ENCODE data around the gene NEUROG1. TPM values are rescaled to one million over a fixed set of nuclear protein-coding genes. Genes with fewer than 3 reads are reported as not detected.

The NEUROG1 gene
- total RNA-seq, 1 experiment from 2014 or later = not detected

DNA sequence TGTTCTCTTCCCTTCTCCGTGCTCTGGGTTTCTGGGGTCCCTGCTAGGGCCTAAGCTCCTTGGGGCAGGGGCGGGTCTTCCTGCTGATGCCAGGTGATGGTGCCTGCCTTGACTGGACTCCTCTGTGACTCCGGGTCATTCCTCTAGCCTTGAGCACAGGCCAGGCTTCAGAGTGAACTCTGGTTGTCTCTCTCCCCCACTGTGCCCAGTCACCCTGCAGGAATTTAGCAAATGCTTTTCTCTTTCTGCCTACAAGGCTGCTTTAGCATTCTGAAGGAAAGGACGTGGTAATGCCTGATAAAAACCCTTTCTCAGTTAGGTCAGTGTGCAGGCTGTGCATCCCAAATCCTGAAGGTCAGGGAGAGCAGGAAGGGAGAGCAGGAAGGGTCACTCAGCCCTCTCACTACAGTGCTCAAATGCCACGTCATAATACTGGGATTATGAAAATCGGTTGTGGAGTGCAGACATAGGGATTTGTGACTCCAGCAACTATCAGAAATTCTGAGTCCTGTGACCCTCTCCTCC, 40.4 kb upstream of the NEUROG1 start:
- no peaks in the 10 kb centered on the region for H3K4me1 Mint-ChIP-seq (ENCODE audit: insufficient read depth, unreplicated experiment)
- CTCF ChIA-PET = interaction anchor here (1.1 to 23.9 kb wide), 4 partner anchors 12 to 145 kb away, joined by 4 to 391 read pairs (median 6); no protein-coding TSS in a partner anchor
- no peak for DNase-seq (ENCODE audit: unreplicated experiment)
- no peaks in the 10 kb centered on the region for H3K9me3 Mint-ChIP-seq (ENCODE audit: unreplicated experiment)
- POLR2A ChIA-PET = interaction anchor here (1.8 kb wide), 1 partner anchor 9 kb away, joined by 7 read pairs; no protein-coding TSS in a partner anchor
- H3K36me3 Mint-ChIP-seq (ENCODE audit: insufficient read depth, unreplicated experiment) = no peaks in the 10 kb centered on the region
- intact Hi-C loops (cut with micrococcal nuclease) = no loop called here
- no peak for TF ChIP-seq CTCF (IDR thresholded peaks at IDR 0.05; ENCODE audit: unreplicated experiment)
- H3K27ac Mint-ChIP-seq (ENCODE audit: low read depth, unreplicated experiment) = no peak overlapping the region
- H3K27me3 Mint-ChIP-seq (ENCODE audit: insufficient read depth, unreplicated experiment) = peaks cover 24% of the 10 kb centered on the region
- no peak overlapping the region for H3K4me3 Mint-ChIP-seq (ENCODE audit: unreplicated experiment)
- no TSS peak for BruUV-seq (replicated peaks)

- no peak for TF ChIP-seq CTCF (IDR thresholded peaks at IDR 0.05; ENCODE audit: unreplicated experiment)
- Mint-ChIP-seq H3K27ac (ENCODE audit: low read depth, unreplicated experiment) (no peak overlapping the region), H3K4me3 (ENCODE audit: unreplicated experiment) (no peak overlapping the region), H3K36me3 (ENCODE audit: insufficient read depth, unreplicated experiment) (no peaks in the 10 kb centered on the region), H3K27me3 (ENCODE audit: insufficient read depth, unreplicated experiment) (peaks cover 14% of the 10 kb centered on the region), H3K9me3 (ENCODE audit: unreplicated experiment) (no peaks in the 10 kb centered on the region), H3K4me1 (ENCODE audit: insufficient read depth, unreplicated experiment) (no peaks in the 10 kb centered on the region)
- no peak for DNase-seq (ENCODE audit: unreplicated experiment)
- ChIA-PET POLR2A (no interaction called here), CTCF (interaction anchor here (0.7 to 32.2 kb wide), 6 partner anchors 10 to 256 kb away, joined by 3 to 2166 read pairs (median 5); partner anchors contain the start of gene TIFAB)
- BruUV-seq (replicated peaks) = no TSS peak
- intact Hi-C loops (cut with micrococcal nuclease) = no loop called here
These were observed 38.7 kb upstream of the NEUROG1 start for GRCh38 chr5:135574493-135574892.

GRCh38 chr5:135571902-135572301, 36.1 kb upstream of the NEUROG1 start:
- Mint-ChIP-seq H3K27me3 (ENCODE audit: insufficient read depth, unreplicated experiment) (peaks cover 3% of the 10 kb centered on the region), H3K27ac (ENCODE audit: low read depth, unreplicated experiment) (no peak overlapping the region), H3K9me3 (ENCODE audit: unreplicated experiment) (no peaks in the 10 kb centered on the region), H3K4me3 (ENCODE audit: unreplicated experiment) (no peak overlapping the region), H3K36me3 (ENCODE audit: insufficient read depth, unreplicated experiment) (no peaks in the 10 kb centered on the region), H3K4me1 (ENCODE audit: insufficient read depth, unreplicated experiment) (peaks cover 9% of the 10 kb centered on the region)
- intact Hi-C loops (cut with micrococcal nuclease) = no loop called here
- DNase-seq (ENCODE audit: unreplicated experiment) = no peak
- BruUV-seq (replicated peaks) = no TSS peak
- POLR2A ChIA-PET = no interaction called here
- CTCF ChIA-PET = interaction anchor here (0.7 to 32.2 kb wide), 12 partner anchors 7 to 272 kb away, joined by 3 to 2166 read pairs (median 42); partner anchors contain the start of genes CXCL14, SLC25A48 and TIFAB
- TF ChIP-seq CTCF (IDR thresholded peaks at IDR 0.05; ENCODE audit: unreplicated experiment) = no peak

DNA sequence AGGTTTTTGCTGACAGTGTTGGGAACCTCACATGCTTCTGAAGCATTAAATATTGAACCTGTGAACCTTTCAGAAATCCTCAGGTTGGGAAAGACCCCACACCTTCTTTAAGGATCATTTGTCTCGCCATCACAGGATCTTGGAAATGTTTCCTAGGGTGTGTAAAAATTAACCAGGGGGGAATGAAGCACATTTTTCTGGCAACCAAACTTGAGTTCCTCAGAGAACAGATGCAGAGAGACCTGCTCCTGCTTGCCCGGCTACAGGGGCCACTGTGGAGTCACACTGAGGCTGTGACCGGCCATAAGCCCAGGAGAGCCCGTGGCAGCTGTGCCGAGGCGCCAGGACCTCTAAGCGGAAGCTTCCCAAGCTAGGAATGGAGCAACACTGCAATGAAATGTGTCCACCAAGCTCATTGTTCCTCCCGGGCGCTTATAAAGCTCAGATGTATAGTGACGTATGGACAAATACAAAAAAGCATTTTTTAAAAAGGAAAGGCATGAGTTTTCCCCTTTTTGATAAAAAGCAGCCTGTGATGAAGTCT, 35.4 kb upstream of the NEUROG1 start:
- BruUV-seq (replicated peaks) = no TSS peak
- no peaks in the 10 kb centered on the region for H3K36me3 Mint-ChIP-seq (ENCODE audit: insufficient read depth, unreplicated experiment)
- no peak for DNase-seq (ENCODE audit: unreplicated experiment)
- intact Hi-C loops (cut with micrococcal nuclease) = no loop called here
- H3K9me3 Mint-ChIP-seq (ENCODE audit: unreplicated experiment) = no peaks in the 10 kb centered on the region
- peaks cover 9% of the 10 kb centered on the region for H3K4me1 Mint-ChIP-seq (ENCODE audit: insufficient read depth, unreplicated experiment)
- ChIA-PET POLR2A (interaction anchor here (0.6 to 1.6 kb wide), 3 partner anchors 10 to 157 kb away, joined by 3 to 4 read pairs (median 3); no protein-coding TSS in a partner anchor), CTCF (interaction anchor here (0.6 to 32.2 kb wide), 18 partner anchors 12 to 1903 kb away, joined by 3 to 2166 read pairs (median 5); partner anchors contain the start of genes CXCL14, SLC25A48 and TIFAB)
- TF ChIP-seq CTCF (IDR thresholded peaks at IDR 0.05; ENCODE audit: unreplicated experiment) = no peak
- H3K27ac Mint-ChIP-seq (ENCODE audit: low read depth, unreplicated experiment) = no peak overlapping the region
- H3K4me3 Mint-ChIP-seq (ENCODE audit: unreplicated experiment) = no peak overlapping the region
- peaks cover under 1% of the 10 kb centered on the region for H3K27me3 Mint-ChIP-seq (ENCODE audit: insufficient read depth, unreplicated experiment)

All from MCF 10A (cell line).